Natural killer cell (primary cell): ENCODE data around the gene CRNKL1. TPM values are rescaled to one million over a fixed set of nuclear protein-coding genes. Genes with fewer than 3 reads are reported as not detected.

Experiments
- ATAC-seq, 3 donors: fragments of 150-1000 bp in 2 of 3; fragments of 200-7000 bp in 1 of 3; cut with Tn5 transposase; 1 replicate in 1 of 3; 2 replicates in 2 of 3; pipeline ENCODE4 v1.10.0; 2021; ENCODE audit warnings: mild to moderate bottlenecking in 2 of 3, moderate library complexity in 2 of 3
- DNase-seq, 2 donors: peaks; one replicate each; pipeline versions ENCODE4 v3.0.0 to v3.0.0-alpha.2; 2013 to 2021; ENCODE audit warnings: mixed read lengths in 1 of 2
- H3K27ac ChIP-seq: one replicate; pipeline ENCODE4 v1.5.1; 2013; ENCODE audit warnings: mild to moderate bottlenecking, low read length
- H3K27me3 ChIP-seq: one replicate; pipeline ENCODE4 v1.6.1; 2013; ENCODE audit warnings: low read length; ENCODE audit not compliant: control insufficient read depth, insufficient read depth
- H3K36me3 ChIP-seq: one replicate; pipeline ENCODE4 v1.6.1; 2013; ENCODE audit warnings: low read length; ENCODE audit not compliant: control insufficient read depth, insufficient read depth
- H3K4me1 ChIP-seq: one replicate; pipeline ENCODE4 v1.6.1; 2013; ENCODE audit warnings: low read length; ENCODE audit not compliant: control insufficient read depth, insufficient read depth
- H3K4me3 ChIP-seq: one replicate; pipeline ENCODE4 v1.5.1; 2013; ENCODE audit warnings: low read length
- H3K9me3 ChIP-seq: one replicate; pipeline ENCODE4 v1.6.1; 2013; ENCODE audit warnings: low read length; ENCODE audit not compliant: control insufficient read depth, insufficient read depth
- H3K27ac Mint-ChIP-seq, 2 donors: one replicate each; pipeline ENCODE4 v1.8.0; 2022; ENCODE audit warnings: mild to moderate bottlenecking in 2 of 2, mixed read lengths in 2 of 2, moderate library complexity in 1 of 2
- H3K27me3 Mint-ChIP-seq, 2 donors: one replicate each; pipeline ENCODE4 v1.8.0; 2022; ENCODE audit warnings: low read depth in 2 of 2, mixed read lengths in 2 of 2
- H3K36me3 Mint-ChIP-seq: one replicate; pipeline ENCODE4 v1.8.0; 2022; ENCODE audit warnings: mixed read lengths
- H3K4me1 Mint-ChIP-seq, 2 donors: one replicate each; pipeline ENCODE4 v1.8.0; 2022; ENCODE audit warnings: mixed read lengths in 2 of 2
- H3K4me3 Mint-ChIP-seq: one replicate; pipeline ENCODE4 v1.8.0; 2022; ENCODE audit warnings: mild to moderate bottlenecking, moderate library complexity, mixed read lengths
- H3K9me3 Mint-ChIP-seq, 2 donors: one replicate each; pipeline ENCODE4 v1.8.0; 2022; ENCODE audit warnings: mixed read lengths in 2 of 2
- WGBS: methylation state at CpG from one replicate; pipeline ENCODE4 v1.1.7; 2013; ENCODE audit warnings: missing lambda C conversion rate; ENCODE audit not compliant: insufficient coverage; 5-methylcytosine and 5-hydroxymethylcytosine counted together
- intact Hi-C: fragments of 100-400 bp; cut with micrococcal nuclease; formaldehyde crosslinking; loops from one replicate; pipeline ENCODE4 v1.14.2; 2022
- total RNA-seq, 4 donors: library from RNA; stranded (reverse); fragments of 120-200 nt in 1 of 4; gene quantifications; one replicate each; pipeline versions ENCODE4 v1.2.3 to v1.2.4, GENCODE V29; 2013 to 2022
- TF ChIP-seq, protein P1 (sequence below): fragments of 200-600 bp; IDR thresholded peaks from one replicate; pipeline ENCODE4 v1.8.0; 2022; ENCODE audit warnings: antibody characterized with exemption

CRNKL1 gene
- total RNA-seq, 3 donors from 2014 or later (not counting 1 experiment from before 2014, with no cell fraction given): 30.8 to 34.5 (median 31.6) TPM

DNA sequence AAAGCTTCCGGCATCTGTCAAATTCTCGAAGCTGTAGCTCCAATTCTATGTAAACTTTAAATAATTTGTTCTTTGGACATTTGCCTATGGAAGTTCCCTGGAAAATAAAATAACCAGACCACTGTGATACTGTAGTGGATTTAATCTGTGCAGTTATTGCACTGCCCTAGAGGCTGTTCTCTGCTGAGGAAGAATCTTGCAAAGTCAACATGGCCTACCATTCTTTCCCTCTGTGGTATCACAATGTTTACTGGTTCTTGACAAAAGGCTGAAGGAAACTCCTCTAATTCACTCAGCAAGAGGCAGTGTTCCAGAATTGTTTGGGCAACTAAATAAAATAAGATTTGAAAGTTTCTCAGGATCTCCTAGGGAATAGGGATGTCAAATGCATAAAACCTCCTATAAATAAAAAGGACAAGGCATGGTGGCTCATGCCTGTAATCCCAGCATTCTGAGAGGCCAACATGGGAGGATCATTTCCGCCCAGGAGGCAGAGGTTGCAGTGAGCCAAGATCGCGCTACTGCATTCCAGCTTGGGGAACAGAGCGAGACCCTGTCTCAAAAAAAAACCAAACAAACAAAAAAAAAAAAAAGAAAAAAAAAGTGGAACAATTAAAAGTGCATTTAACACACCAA lies 12.4 kb downstream of the CRNKL1 start:
- H3K36me3 Mint-ChIP-seq: peaks cover 60% of the 10 kb centered on the region

DNA sequence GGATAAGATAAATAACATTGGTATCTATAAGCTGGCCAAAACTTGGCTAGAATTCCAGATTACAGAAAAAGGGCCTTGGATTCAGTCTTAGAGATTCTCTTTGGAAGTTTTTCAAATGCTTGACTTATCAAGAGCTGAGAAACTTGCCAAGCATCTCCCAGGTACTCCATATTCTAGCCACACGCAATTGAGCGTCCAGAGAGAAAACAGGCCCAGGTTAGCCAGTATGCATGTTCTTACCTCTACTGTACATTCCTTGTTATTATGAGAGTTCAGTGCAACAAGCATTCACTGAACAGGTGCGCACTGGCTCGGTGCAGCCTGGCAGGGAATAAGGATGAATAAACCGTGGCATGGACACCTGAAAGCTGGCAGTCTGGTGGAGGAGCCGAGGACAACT lies 13.7 kb downstream of the CRNKL1 start:
- Mint-ChIP-seq H3K27me3 (no peaks in the 10 kb centered on the region), H3K36me3 (peaks cover 48% of the 10 kb centered on the region), H3K27ac (no peak overlapping the region), H3K4me1 (no peaks in the 10 kb centered on the region), H3K9me3 (no peaks in the 10 kb centered on the region), H3K4me3 (no peak overlapping the region)
- Histone ChIP-seq H3K4me1 (no peaks in the 10 kb centered on the region), H3K9me3 (no peaks in the 10 kb centered on the region), H3K4me3 (no peak overlapping the region), H3K27ac (no peak overlapping the region), H3K36me3 (peaks cover 97% of the 10 kb centered on the region), H3K27me3 (no peaks in the 10 kb centered on the region)
- intact Hi-C loops: no loop called here
- 98% methylated on average over 6 of the region's 6 CpGs for WGBS
- no peak for ATAC-seq
- TF ChIP-seq, protein P1, sequence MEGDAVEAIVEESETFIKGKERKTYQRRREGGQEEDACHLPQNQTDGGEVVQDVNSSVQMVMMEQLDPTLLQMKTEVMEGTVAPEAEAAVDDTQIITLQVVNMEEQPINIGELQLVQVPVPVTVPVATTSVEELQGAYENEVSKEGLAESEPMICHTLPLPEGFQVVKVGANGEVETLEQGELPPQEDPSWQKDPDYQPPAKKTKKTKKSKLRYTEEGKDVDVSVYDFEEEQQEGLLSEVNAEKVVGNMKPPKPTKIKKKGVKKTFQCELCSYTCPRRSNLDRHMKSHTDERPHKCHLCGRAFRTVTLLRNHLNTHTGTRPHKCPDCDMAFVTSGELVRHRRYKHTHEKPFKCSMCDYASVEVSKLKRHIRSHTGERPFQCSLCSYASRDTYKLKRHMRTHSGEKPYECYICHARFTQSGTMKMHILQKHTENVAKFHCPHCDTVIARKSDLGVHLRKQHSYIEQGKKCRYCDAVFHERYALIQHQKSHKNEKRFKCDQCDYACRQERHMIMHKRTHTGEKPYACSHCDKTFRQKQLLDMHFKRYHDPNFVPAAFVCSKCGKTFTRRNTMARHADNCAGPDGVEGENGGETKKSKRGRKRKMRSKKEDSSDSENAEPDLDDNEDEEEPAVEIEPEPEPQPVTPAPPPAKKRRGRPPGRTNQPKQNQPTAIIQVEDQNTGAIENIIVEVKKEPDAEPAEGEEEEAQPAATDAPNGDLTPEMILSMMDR: no peak
- DNase-seq: no peak

More for the DNA sequence above, 12.4 kb downstream of the CRNKL1 start:
- H3K27me3 ChIP-seq: no peaks in the 10 kb centered on the region
- ATAC-seq: no peak
- TF ChIP-seq, protein P1: no peak
- DNase-seq: no peak
- no peaks in the 10 kb centered on the region for H3K4me1 ChIP-seq
- intact Hi-C loops: no loop called here
- Mint-ChIP-seq H3K27ac (no peak overlapping the region), H3K4me3 (no peak overlapping the region), H3K27me3 (no peaks in the 10 kb centered on the region), H3K9me3 (no peaks in the 10 kb centered on the region), H3K4me1 (peaks cover 0 to 5% of the 10 kb centered on the region in 2 donors)
- H3K36me3 ChIP-seq: peaks cover 97% of the 10 kb centered on the region
- H3K4me3 ChIP-seq: no peak overlapping the region
- WGBS: 99% methylated on average over 6 of the region's 6 CpGs
- H3K9me3 ChIP-seq: no peaks in the 10 kb centered on the region
- no peak overlapping the region for H3K27ac ChIP-seq

DNA sequence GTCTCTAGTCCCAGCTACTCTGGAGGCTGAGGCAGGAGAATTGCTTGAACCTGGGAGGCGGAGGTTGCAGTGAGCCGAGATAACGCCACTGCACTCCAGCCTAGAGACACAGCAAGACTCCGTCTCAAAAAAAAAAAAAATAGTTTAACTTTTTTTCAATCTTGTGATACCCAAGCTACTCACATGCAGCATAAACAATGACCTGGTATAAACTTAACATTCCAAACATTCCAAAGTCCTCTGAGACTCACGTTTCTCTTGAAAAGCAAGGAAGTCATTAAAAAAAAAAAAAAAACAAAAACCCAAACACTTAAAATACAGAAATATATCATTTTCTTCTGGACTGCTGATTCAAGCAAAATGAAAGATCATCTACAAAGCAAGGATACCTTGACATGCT lies 14.3 kb downstream of the CRNKL1 start:
- H3K4me3 Mint-ChIP-seq: no peak overlapping the region
- H3K27me3 Mint-ChIP-seq: no peaks in the 10 kb centered on the region
- H3K4me1 Mint-ChIP-seq: no peaks in the 10 kb centered on the region
- no peak overlapping the region for H3K4me3 ChIP-seq
- no peak for ATAC-seq
- no peak overlapping the region for H3K27ac Mint-ChIP-seq
- TF ChIP-seq, protein P1: no peak
- no peaks in the 10 kb centered on the region for H3K4me1 ChIP-seq
- H3K27ac ChIP-seq: no peak overlapping the region
- no peaks in the 10 kb centered on the region for H3K9me3 Mint-ChIP-seq
- no peaks in the 10 kb centered on the region for H3K9me3 ChIP-seq
- H3K27me3 ChIP-seq: no peaks in the 10 kb centered on the region
- WGBS: 96% methylated on average over 5 of the region's 5 CpGs
- peaks cover 48% of the 10 kb centered on the region for H3K36me3 Mint-ChIP-seq
- intact Hi-C loops: no loop called here
- no peak for DNase-seq
- H3K36me3 ChIP-seq: peaks cover 93% of the 10 kb centered on the region

DNA sequence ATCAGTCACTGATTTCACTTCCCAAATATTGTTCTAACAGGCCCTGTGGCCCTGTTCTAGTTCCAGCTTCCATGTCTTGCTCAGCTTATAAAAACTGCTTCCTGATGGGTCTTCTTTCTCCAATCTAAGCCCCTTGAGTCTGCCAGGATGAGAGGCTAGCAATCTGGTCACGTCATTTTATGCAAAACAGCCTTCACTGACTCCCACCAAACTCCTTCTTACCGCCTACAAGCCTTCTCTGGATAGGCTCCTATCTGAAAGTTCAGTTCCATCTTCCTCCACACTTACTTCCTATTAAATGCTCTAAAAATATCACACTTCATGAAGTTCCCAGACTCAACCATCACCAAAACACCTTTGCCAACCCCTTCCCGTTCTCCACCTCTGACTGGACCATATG lies 15.5 kb downstream of the CRNKL1 start:
- 94% methylated on average over 3 of the region's 3 CpGs for WGBS
- H3K9me3 ChIP-seq: no peaks in the 10 kb centered on the region
- peaks cover 93% of the 10 kb centered on the region for H3K36me3 ChIP-seq
- Mint-ChIP-seq H3K36me3 (peaks cover 46% of the 10 kb centered on the region), H3K9me3 (no peaks in the 10 kb centered on the region), H3K4me1 (no peaks in the 10 kb centered on the region), H3K27me3 (no peaks in the 10 kb centered on the region), H3K4me3 (no peak overlapping the region), H3K27ac (no peak overlapping the region)
- no peaks in the 10 kb centered on the region for H3K27me3 ChIP-seq
- H3K27ac ChIP-seq: no peak overlapping the region
- no peaks in the 10 kb centered on the region for H3K4me1 ChIP-seq
- TF ChIP-seq, protein P1: no peak
- no peak for DNase-seq
- ATAC-seq: no peak
- no peak overlapping the region for H3K4me3 ChIP-seq
- intact Hi-C loops: no loop called here
